HS-27A (cell line): ENCODE results near the gene KCNIP1.

Experiments
- DNase-seq: peaks from one replicate; pipeline ENCODE4 v3.0.0-alpha.2; 2012; ENCODE audit warnings: low read depth, missing footprints

Gene KCNIP1

DNA sequence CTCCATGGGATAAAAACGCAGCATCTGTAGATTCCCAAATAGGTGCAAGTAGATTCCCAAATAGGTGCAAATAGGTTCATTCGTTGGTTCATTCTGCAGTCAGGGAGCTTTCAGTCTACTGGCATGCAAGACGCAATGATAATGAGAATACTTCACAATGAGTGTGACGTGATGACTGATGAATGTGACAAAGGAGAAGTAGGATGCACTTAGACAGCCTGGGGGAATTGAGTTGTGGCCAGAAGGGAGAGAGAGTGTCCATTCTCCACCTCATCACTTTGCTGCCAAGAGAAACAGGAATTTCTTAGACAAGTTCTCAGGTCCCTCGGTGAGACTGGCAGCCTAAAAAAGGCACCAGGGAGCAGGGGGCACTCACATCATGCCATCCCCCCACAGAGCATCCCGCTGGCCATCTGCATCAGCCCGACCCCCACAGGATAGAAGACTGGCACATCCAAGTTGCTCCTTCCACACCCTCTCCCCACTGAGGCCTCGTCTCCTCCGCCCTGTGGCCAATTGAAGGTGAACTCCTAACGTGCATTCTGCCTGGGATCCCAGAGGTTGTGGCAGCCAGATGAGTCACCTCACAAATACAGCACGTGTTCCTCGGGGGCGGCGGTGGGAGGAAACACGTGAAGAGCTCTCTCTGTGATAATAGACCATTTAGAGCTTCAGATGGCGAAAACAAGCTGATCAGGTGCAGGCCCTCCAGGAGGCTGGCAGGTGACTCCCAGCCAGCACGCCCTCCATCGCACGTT lies 19.9 kb upstream of the KCNIP1 start:
- no peak for DNase-seq

DNA sequence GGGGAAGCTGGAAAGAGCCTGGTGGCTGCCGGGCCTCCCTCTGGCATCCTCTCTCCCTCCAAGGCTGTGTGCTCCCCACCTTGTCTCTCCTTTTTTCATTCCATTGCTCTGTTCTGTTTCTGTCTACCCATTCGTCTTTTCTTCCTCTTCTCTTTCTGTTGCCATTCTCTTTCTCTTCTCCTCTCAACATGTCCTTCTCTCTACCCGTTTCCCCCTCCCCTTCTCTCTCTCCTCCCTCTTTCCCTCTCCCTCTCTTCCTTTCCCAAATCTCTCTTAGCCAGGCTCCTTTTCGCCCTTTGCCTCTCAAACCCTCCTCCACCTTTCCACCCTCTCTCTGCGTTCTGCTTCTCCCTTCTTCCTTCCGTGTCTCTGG lies 19.4 kb upstream of the KCNIP1 start:
- DNase-seq, result no peak

DNA sequence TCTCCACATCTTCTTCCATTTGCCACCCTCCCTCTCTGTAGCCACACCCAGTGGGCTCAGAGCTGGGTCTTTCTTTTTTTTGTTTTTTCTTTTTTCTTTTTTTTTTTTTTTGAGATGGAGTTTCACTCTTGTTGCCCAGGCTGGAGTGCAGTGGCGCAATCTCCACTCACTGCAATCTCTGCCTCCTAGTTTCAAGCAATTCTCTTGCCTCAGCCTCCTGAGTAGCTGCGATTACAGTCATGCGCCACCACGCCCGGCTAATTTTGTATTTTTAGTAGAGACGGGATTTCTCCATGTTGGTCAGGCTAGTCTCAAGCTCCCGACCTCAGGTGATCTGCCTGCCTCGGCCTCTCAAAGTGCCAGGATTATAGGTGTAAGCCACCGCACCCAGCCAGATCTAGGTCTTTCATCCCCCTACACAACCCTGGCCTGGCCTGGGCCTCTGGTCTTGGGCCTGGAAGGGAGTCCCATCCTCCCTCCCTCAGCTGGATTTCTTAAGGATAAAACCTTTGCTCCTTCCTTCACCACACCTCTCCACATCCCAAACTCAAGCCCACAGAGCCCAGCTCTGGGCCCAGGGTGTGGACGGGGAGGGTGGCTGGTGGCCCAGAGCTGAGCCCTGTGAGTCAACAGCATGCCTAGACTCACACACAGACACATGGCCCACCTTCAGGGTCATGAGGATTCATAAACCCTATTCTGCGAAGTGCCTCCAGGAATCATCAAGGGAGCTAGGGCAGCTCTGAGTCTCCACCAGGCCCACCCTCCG lies 18.8 kb upstream of the KCNIP1 start:
- DNase-seq, result no peak

DNA sequence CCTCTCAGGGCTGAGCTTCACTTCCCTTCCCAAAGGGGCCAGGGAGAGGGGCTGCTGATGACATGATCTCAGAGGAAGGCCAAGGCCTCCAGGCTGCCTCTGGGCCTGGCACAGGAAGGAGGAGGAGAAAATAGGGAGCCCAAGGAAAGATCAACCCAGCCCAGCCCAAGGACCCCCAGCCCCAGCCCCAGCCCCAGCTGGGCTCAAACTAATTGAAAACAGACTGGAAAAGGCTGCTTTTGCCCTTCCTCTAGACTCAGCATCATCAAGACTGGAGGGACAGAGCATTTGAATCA lies 18.3 kb upstream of the KCNIP1 start:
- no peak for DNase-seq

DNA sequence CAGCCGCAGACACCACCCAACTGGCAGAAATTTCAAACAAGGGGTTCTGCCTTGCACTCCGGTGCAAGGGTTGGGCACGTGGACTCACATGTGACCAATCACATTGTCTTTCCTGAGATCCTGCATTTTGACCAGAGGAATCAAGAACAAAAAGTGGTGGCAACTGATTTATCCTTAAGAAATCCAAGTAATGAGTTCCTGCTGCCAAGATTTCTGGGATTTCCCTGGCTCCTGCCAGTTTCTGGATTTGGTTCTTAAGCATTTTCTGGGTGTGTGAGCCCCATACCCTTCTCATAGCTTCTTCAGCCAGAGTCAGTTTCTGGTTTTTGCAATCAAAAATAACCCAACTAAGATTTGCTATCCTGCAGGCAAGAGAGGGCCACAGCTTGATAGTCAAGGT lies 17.4 kb upstream of the KCNIP1 start:
- DNase-seq, result no peak

DNA sequence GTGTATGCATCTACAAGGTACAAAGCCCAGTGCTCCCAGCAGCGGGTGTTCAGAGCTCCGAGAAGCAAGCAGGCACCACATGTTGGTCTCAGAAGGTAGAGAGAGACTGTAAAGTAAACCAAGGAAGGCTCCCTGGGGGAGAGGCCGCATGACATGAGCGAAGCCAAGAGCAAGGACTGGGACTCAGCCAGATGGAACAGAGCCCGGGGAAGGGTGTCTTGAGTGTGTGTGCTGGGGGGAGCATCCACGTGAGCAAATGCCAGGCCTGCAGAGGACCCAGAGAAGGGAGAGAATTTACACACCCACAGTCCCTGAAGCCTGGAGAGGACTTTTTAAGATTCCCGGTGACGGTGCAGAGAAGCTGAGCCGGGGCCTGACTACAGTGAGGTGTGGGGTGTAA lies 15.2 kb upstream of the KCNIP1 start:
- DNase-seq, result no peak

DNA sequence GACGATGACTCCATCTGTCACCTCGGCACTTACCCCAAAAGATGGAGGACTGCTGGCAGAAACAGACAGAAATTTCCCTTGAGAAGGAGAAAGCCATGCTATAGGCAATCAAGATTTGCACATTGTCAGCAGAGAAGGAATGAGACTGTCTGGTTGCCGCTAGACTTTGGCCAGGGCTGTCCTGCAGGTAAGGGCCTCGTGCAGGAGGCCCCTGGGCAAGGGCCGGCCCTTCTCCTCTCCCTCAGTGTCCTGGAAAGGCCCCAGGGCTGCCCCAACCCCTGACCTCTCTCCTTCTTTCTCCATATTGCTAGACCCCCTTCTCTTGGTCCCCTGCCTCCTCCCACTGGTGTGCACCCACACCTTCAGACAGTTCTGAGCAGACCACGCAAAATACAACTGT lies 14.6 kb upstream of the KCNIP1 start:
- no peak for DNase-seq

DNA sequence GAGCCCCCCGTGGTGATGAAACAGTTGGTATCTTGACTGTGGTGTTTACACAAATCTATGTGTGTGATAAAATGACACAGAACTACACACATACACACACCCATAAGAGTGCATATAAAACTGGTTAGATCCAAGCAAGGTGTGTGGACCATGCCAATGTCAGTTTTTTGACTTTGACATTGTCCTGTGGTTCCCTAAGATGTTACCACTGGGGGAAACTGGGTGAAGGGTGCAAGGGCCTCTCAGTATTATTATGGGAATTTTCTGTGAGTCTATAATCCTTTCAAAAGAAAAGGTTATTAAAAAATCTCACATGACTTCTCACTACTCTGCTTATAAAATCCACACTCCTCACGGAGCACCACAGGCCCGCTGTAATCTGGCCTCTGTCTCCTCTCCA lies 13.4 kb upstream of the KCNIP1 start:
- DNase-seq, result no peak

DNA sequence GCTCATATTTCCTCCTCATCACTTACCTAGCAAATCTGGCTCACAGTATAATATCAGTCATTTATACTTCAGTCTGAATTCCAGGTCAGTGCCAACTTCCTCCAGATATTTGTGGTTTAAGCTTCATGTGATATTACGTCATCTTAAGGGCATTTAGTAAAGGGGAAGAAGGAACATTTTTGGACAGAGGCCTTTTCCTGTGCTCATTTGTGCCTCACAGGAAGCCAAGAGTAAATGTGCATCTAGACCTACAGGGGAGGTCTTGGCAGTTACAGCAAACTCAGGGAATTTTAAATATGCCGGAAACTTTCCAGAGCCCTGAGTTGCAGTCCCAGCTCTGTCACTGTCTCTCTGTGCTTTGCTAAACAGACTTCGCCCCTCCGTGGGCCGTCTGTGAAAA lies 12.3 kb upstream of the KCNIP1 start:
- peak; percentile 59 for DNase-seq

DNA sequence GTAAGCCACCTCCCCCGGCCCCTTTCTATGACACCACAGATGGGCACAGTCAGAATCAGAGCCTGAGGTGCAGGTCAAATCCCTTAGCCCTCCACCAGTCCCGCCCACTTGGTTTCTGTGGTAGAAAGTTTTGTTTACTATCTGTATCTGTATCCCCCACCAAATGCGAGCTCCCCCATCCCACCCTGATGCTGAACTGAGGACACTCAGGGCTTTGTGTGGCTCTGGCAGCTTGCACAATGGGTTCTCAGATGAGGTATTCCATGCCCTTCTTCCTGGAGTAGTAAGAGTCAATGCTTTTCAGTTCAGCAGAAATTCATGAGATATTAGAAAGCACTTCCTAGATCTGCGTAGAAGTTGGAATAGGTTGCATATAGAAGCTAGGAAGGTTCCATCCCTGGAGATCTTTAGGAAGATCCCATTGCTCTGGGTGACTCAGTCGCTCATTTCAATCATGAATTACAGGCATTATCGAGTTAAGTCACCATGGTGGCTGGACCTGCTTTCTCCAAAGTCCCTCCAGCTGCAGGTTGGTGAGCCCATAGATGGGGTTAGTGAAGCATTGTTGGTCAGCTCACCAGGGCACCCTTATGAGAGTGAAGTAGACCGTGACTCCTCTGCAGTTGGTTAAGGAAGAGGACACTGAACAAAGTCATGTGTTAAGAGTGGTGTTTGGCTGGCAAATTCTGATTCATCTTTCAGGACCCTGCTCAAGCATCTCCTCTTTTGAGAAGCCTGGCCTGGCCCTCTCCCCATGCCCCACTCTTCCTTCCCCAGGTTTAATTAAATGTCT lies 10.6 kb upstream of the KCNIP1 start:
- no peak for DNase-seq

DNA sequence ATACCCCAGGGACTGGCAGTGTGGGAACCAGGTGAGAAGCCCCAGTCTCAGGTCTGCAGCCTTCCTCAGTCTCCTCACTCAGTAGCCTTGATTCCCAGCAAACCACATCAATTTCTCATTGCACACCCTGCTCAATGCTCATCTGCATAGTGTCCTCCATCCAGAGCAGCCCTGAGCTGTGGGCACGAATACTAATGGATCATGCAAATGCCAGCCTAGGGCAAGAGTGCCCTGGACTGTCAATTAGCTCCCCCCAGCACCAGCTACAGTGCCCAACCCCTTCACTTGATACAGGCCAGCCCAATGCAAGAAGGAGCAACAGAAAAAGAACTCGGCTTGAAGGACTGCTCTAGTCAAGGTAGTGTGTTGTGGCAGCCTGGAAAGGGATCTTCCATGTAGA lies 9.8 kb upstream of the KCNIP1 start:
- DNase-seq, result no peak

DNA sequence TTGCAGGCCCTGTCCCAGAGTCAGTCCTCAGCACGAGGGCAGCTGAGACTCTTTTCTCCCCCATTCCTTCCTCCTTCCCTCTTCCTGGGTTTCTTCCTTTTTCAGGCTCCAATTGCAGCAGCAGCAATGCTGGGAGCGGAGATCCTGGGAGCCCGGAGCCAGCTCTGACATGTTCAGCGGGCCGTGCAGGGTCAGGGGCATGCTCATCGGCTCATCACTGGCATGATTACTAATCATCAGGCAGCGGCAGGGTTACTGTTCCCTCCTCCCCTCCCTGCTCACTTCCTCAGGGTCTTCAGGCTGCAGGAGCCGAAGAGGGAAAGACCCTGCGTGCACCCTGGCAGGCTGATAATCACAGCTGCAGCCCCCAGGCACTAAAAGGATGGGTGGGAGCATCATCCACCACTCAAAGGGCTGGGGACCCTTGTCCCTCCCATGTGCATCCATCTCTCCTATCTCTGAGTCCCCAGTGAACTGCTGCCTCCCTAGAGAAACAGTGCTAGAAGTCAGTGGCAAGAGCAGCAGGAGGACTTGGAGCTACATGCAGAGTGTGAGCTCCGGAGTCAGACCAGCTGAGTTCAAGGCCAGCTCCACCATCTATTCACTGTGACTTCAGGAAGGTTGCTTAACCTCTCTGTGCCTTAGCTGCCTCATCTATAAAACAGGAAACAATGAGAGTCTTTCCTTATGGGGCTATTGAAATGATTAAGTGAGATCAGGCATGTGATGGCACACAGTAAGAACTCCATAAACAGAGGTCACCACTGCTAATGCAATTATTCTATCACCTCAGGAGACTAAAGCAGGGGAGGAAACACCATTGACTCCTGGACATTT lies 7.8 kb upstream of the KCNIP1 start:
- DNase-seq, result no peak

DNA sequence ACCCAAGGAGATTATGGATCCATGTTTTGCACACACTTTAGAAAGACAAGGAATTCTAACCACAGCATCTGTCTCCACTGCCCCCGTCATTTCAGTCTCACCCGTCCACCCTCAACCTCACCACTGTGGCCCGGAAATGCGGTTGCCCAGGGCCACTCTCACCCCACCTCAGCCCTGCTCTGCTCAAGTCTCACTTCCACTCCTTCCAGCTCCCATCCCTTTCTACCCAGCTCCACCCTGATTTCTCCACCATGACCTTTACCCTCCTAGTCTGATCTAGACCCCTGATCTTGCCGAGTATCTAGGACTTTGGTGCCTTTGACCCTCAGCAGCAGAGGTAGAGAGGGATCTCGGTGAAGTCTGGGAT lies 7.2 kb upstream of the KCNIP1 start:
- DNase-seq, result no peak

DNA sequence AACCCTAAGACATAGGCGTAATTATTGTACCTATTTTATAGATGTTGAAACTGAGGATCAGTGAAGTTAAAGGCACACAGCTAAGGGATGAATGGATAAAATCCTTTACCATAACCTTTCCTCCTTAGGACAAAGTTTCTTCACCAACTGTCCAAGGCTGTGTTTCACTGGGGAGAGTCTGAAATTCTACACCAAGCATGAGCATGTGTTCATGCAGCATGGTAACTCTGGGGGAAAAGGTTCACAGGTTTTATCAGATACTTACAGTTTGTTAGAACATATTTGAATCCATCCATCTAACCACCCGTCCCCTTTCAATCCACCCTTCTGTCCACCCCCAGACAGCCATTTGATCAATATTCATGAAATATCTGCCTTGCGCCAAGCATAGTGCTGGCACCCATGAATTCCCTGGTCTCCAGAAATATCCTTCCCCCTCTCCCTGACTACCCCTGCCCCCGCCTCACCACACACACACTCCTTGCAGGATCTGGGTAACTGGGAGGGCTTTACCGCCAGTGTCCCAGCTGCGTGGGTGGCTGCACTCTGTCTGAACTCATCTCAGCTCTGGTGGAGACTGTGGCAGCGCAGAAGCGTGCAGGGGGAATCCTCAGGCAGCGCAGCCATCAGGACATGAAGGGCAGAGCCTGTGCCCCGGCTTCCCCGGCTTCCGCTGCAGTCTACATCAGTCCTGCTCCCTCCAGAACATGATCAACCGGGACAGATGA lies 6.3 kb upstream of the KCNIP1 start:
- DNase-seq, result no peak

DNA sequence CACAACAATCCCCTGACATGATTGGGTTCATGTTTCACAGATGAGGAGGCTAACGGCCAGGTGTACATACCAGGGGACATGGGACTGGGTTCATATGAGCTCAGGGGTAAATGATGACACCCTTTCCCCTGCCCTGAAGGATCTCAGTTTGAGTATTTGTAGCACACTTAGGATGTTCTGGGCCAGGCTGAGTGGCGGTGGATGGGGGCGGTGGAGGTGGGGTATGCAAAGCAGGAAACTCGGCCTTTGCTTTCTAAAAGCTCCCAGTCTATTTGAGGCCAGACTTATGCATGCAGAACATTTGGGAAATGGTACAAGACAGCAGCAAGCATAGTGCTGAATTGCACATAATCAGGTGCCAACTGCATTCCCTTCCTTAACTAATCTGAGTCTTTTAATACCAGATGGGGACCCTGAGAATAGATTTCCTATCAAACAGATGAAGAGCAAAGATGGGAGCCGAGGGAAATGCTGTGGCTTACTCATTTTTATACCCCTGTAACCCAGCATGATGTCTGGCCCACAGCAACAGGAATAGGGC lies 4.9 kb upstream of the KCNIP1 start:
- no peak for DNase-seq

DNA sequence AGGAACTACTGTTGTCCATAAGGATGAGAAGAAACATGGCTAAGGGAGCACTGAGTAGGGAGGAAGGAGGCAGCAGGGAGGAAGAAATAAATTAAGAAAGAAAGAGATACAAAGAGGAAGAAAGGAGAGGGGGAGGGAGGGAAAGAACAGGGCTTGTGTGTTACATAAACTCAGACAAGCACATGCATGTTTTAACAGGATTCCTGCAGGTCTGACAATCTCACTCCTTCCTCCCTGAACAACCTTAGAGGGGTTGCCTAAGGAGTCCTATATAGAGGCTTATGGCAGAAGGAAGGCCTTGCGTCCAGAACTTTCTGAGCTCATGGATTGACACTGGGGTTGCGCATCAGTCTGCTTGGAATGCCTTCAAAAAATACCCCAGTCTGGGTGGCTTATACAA lies 4.2 kb upstream of the KCNIP1 start:
- DNase-seq, result no peak

DNA sequence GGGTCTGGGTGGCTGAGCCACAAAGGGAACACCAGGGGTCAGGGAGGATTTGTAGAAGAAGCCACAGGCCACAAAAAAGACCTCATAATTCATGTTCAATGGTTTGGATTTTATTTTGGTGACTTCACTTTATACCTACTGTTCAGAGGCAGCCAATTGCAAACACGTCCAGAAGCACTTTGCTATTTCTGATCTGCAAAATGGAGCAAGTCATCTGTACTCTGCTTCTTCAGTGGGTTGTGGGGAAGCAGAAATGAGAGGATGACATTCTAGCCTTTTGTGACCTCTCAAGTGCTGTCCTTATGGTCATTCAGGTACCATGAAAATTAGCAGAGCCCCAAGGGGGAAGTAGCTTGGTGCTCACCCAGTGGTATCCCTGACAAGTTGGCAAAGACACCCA lies 2.5 kb upstream of the KCNIP1 start:
- DNase-seq, result no peak

DNA sequence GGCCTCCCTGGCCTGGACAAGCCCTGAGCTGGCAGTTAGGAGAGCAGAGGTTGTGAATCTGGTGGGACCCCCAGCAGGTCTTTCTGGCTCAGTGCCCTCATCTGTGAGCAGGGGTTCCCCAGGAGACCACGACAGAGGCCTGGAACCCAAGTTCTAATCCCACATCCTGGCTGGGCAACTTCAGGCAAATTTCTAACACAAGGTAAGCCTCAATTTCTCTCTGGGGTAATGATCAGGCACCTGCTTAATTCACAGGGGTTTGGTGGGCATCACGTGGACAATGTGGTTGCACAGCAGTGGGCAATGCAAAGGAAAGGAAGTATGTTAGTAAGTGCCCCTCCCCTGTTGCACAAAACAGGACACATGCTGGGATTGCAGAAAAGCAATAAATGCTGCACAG lies 1.9 kb upstream of the KCNIP1 start:
- DNase-seq, result no peak

DNA sequence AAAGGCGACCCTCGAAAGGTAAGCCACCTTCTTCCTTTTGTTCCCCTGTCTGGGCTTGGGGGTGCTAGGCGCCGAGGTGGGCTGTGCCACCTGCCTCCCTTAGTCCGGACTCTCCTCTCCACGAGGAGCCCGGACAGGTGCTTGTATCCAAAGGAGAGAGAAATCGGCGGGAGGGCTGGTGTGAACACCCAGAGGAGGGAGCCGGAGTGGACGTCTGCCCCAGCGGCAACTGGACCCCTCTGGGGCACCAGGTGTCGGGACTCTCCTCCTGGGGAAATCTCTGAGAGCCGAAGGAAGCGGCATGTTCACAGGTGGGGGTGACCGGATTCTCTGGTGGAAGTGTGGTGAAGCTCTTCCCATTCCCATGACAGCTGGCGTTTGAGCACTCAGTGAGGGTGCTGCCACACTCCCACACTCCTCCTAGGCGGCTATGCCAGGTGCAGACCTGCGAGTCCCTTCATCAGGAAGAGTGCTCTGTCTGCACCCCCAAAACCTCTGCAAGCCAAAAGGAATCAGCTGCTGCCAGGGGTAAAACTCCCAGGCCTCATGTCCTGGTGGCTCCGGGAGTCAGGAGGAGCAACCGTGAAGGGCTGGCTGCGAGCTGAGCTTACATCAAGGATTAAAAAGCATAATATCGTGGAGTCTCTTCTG lies 921 bp downstream of the KCNIP1 start:
- no peak for DNase-seq

DNA sequence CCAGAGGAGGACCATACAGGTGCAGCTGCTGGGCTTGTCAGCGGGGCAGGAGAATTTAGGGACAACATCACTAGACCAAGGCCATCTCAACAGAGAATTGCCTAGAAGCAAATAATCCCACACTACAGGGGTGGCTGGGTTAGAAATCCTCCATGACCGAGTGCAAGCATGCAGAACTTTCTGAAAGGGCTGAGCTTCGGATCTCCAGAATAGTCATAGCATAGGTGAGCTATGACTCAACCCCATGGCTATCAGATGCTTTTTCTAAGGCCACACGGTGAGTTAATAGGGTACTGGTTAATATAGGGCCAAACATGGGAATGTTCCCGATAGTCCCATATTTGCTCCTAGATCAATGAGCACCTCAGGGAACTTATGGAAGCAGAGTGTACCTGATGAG lies 4.2 kb downstream of the KCNIP1 start:
- no peak for DNase-seq
